Neural cell (in vitro differentiated cells): ENCODE measurements around the gene CBFA2T3.

Source experiments
- CTCF ChIP-seq: fragments of 450-650 bp; IDR thresholded peaks from 2 replicates; pipeline ENCODE4 v1.5.1; 2014; ENCODE audit warnings: antibody characterized with exemption, mild to moderate bottlenecking, moderate library complexity; ENCODE audit not compliant: poor library complexity, severe bottlenecking
- EP300 ChIP-seq: fragments of 450-650 bp; conservative IDR thresholded peaks from 2 replicates; pipeline ENCODE4 v1.6.1; 2014; ENCODE audit warnings: antibody characterized with exemption, mild to moderate bottlenecking, moderate library complexity; ENCODE audit not compliant: poor library complexity, severe bottlenecking
- MXI1 ChIP-seq: fragments of 450-650 bp; conservative IDR thresholded peaks from 2 replicates; pipeline ENCODE4 v1.6.1; 2014; ENCODE audit warnings: antibody characterized with exemption, mild to moderate bottlenecking; ENCODE audit not compliant: poor library complexity, severe bottlenecking
- SMC3 ChIP-seq: fragments of 450-650 bp; conservative IDR thresholded peaks from 2 replicates; pipeline ENCODE4 v1.6.1; 2014; ENCODE audit warnings: antibody characterized with exemption, mild to moderate bottlenecking, moderate library complexity; ENCODE audit not compliant: poor library complexity

GRCh38 chr16:89022051-89022836 is 45.2 kb upstream of the CBFA2T3 start:
- no peak for TF ChIP-seq EP300
- TF ChIP-seq MXI1, result no peak
- TF ChIP-seq CTCF, result no peak
- TF ChIP-seq SMC3, result no peak
